H9 (cell line): ENCODE data around the gene SF3A1. TPM values are rescaled to one million over a fixed set of nuclear protein-coding genes. Genes with fewer than 3 reads are reported as not detected.

Source experiments
- DNase-seq: peaks from one replicate; pipeline ENCODE4 v3.0.0-alpha.2; 2017
- H2AFZ ChIP-seq: one replicate; pipeline ENCODE4 v1.6.1; 2013; ENCODE audit warnings: mild to moderate bottlenecking, low read length, control low read depth, moderate library complexity
- H2AK5ac ChIP-seq: 2 replicates; pipeline ENCODE4 v1.6.1; 2013; ENCODE audit warnings: low read length, control low read depth, mixed read lengths; ENCODE audit not compliant: insufficient read length
- H2BK120ac ChIP-seq: one replicate; pipeline ENCODE4 v1.6.1; 2013; ENCODE audit warnings: low read depth, mild to moderate bottlenecking, low read length, control low read depth, inconsistent platforms; ENCODE audit not compliant: poor library complexity, severe bottlenecking
- H2BK12ac ChIP-seq: 2 replicates; pipeline ENCODE4 v1.6.1; 2013; ENCODE audit warnings: low read length, control low read depth, mixed read lengths, low read depth; ENCODE audit not compliant: insufficient read length
- H2BK15ac ChIP-seq: 2 replicates; pipeline ENCODE4 v1.6.1; 2013; ENCODE audit warnings: low read depth, low read length, control low read depth
- H2BK20ac ChIP-seq: one replicate; pipeline ENCODE4 v1.6.1; 2013; ENCODE audit warnings: low read depth, mild to moderate bottlenecking, low read length, control low read depth, inconsistent platforms; ENCODE audit not compliant: poor library complexity, severe bottlenecking
- H2BK5ac ChIP-seq: 2 replicates; pipeline ENCODE4 v1.6.1; 2013; ENCODE audit warnings: low read length, control low read depth, mixed read lengths; ENCODE audit not compliant: insufficient read length
- H3K14ac ChIP-seq: 2 replicates; pipeline ENCODE4 v1.6.1; 2013; ENCODE audit warnings: low read length, control low read depth; ENCODE audit not compliant: insufficient read depth
- H3K18ac ChIP-seq: 2 replicates; pipeline ENCODE4 v1.6.1; 2013; ENCODE audit warnings: low read depth, mild to moderate bottlenecking, mixed read lengths, low read length, control low read depth; ENCODE audit not compliant: insufficient read length
- H3K23ac ChIP-seq: 2 replicates; pipeline ENCODE4 v1.6.1; 2013; ENCODE audit warnings: low read length, control low read depth, mixed read lengths, low read depth; ENCODE audit not compliant: insufficient read length
- H3K23me2 ChIP-seq: 2 replicates; pipeline ENCODE4 v1.6.1; 2013; ENCODE audit warnings: low read depth, mild to moderate bottlenecking, mixed read lengths, low read length, control low read depth; ENCODE audit not compliant: insufficient read length, poor library complexity, severe bottlenecking
- H3K27ac ChIP-seq: 2 replicates; pipeline ENCODE4 v1.5.1; 2013; ENCODE audit warnings: low read length, control low read depth, mixed read lengths, low read depth; ENCODE audit not compliant: insufficient read length
- H3K27me3 ChIP-seq: 2 replicates; pipeline ENCODE4 v1.6.1; 2013; ENCODE audit warnings: low read length, control low read depth, inconsistent platforms; ENCODE audit not compliant: insufficient read depth
- H3K4ac ChIP-seq: 2 replicates; pipeline ENCODE4 v1.6.1; 2013; ENCODE audit warnings: low read depth, mild to moderate bottlenecking, control low read depth, inconsistent platforms, low read length, moderate library complexity
- H3K4me1 ChIP-seq: 2 replicates; pipeline ENCODE4 v1.6.1; 2013; ENCODE audit warnings: low read length, control low read depth, inconsistent platforms; ENCODE audit not compliant: insufficient read depth
- H3K4me2 ChIP-seq: 2 replicates; pipeline ENCODE4 v1.6.1; 2013; ENCODE audit warnings: low read length, control low read depth, mixed read lengths; ENCODE audit not compliant: insufficient read length, insufficient read depth
- H3K56ac ChIP-seq: 2 replicates; pipeline ENCODE4 v1.6.1; 2013; ENCODE audit warnings: low read depth, mild to moderate bottlenecking, mixed read lengths, low read length, control low read depth; ENCODE audit not compliant: insufficient read length
- H3K79me1 ChIP-seq: 2 replicates; pipeline ENCODE4 v1.6.1; 2013; ENCODE audit warnings: low read depth, mild to moderate bottlenecking, moderate library complexity, low read length, control low read depth, inconsistent platforms; ENCODE audit not compliant: insufficient read depth, poor library complexity, severe bottlenecking
- H3K79me2 ChIP-seq: 2 replicates; pipeline ENCODE4 v1.6.1; 2013; ENCODE audit warnings: low read length, control low read depth, inconsistent platforms; ENCODE audit not compliant: insufficient read depth
- H3K9ac ChIP-seq: 2 replicates; pipeline ENCODE4 v1.6.1; 2013; ENCODE audit warnings: low read length, control low read depth, mixed read lengths; ENCODE audit not compliant: insufficient read length; ENCODE audit errors: extremely low read depth
- H3K9me3 ChIP-seq: one replicate; pipeline ENCODE4 v1.6.1; 2013; ENCODE audit warnings: low read depth, low read length, inconsistent platforms; ENCODE audit not compliant: control insufficient read depth
- H3T11ph ChIP-seq: one replicate; pipeline ENCODE4 v1.6.1; 2013; ENCODE audit warnings: mild to moderate bottlenecking, low read length, control low read depth, inconsistent platforms
- H4K20me1 ChIP-seq: one replicate; pipeline ENCODE4 v1.6.1; 2013; ENCODE audit not compliant: control insufficient read depth, insufficient read length, insufficient read depth
- H4K5ac ChIP-seq: 2 replicates; pipeline ENCODE4 v1.6.1; 2013; ENCODE audit warnings: low read depth, mild to moderate bottlenecking, mixed read lengths, low read length, control low read depth; ENCODE audit not compliant: insufficient read length
- H4K8ac ChIP-seq: replicated peaks from 2 replicates; pipeline ENCODE4 v1.6.1; 2013; ENCODE audit warnings: low read length, control low read depth, mixed read lengths, low read depth; ENCODE audit not compliant: insufficient read length
- H4K91ac ChIP-seq: 2 replicates; pipeline ENCODE4 v1.6.1; 2013; ENCODE audit warnings: low read depth, mild to moderate bottlenecking, moderate library complexity, mixed read lengths, low read length, control low read depth; ENCODE audit not compliant: insufficient read length
- H3K27ac Mint-ChIP-seq, 3 experiments: 2 replicates in 2 of 3; 3 replicates in 1 of 3; pipeline ENCODE4 v1.8.0; 2020 to 2021; ENCODE audit warnings: mixed read lengths in 3 of 3, mild to moderate bottlenecking in 1 of 3, moderate library complexity in 1 of 3
- H3K27me3 Mint-ChIP-seq: 2 replicates; pipeline ENCODE4 v1.8.0; 2021; ENCODE audit warnings: low read depth, mild to moderate bottlenecking, moderate library complexity, mixed read lengths
- H3K36me3 Mint-ChIP-seq, 3 experiments: 2 replicates in 2 of 3; 3 replicates in 1 of 3; pipeline ENCODE4 v1.8.0; 2020 to 2021; ENCODE audit warnings: low read depth in 3 of 3, mixed read lengths in 3 of 3; ENCODE audit not compliant: insufficient read depth in 1 of 3
- H3K4me1 Mint-ChIP-seq, 2 experiments: 2 replicates each; pipeline ENCODE4 v1.8.0; 2020; ENCODE audit warnings: mixed read lengths in 2 of 2
- H3K4me3 Mint-ChIP-seq, 2 experiments: 2 replicates in 1 of 2; 3 replicates in 1 of 2; pipeline ENCODE4 v1.8.0; 2020 to 2021; ENCODE audit warnings: mild to moderate bottlenecking in 2 of 2, mixed read lengths in 2 of 2, moderate library complexity in 1 of 2
- H3K9me3 Mint-ChIP-seq, 2 experiments: 2 replicates in 1 of 2; 3 replicates in 1 of 2; pipeline ENCODE4 v1.8.0; 2020; ENCODE audit warnings: mild to moderate bottlenecking in 2 of 2, mixed read lengths in 2 of 2, moderate library complexity in 1 of 2
- CTCF ChIP-seq: fragments of 200-600 bp; sonication (generic); conservative IDR thresholded peaks from 3 replicates; pipeline ENCODE4 v1.8.0; 2021; ENCODE audit warnings: antibody characterized with exemption, mild to moderate bottlenecking
- WGBS: extraction: QIAGEN DNeasy Blood & Tissue Kit; methylation state at CpG from one replicate; pipeline ENCODE4 v1.1.7; 2013; ENCODE audit warnings: missing lambda C conversion rate, low lambda C conversion rate, mixed read lengths; ENCODE audit not compliant: insufficient read length; ENCODE audit errors: extremely low coverage; 5-methylcytosine and 5-hydroxymethylcytosine counted together
- total RNA-seq: library from RNA; stranded (reverse); gene quantifications from 2 replicates; pipeline ENCODE4 v1.2.1, GENCODE V29; 2021

SF3A1 gene
- total RNA-seq, 1 experiment from 2014 or later: 225 TPM

- peaks cover 0 to 1% of the 10 kb centered on the region in 2 experiments; a peak in 1 of 5 replicates for H3K9me3 Mint-ChIP-seq
- peaks cover 0 to 6% (median 0%) of the 10 kb centered on the region in 3 experiments; a peak in 1 of 7 replicates for H3K36me3 Mint-ChIP-seq
- Histone ChIP-seq H3K14ac (no peak overlapping the region), H2AK5ac (no peak overlapping the region), H3K79me1 (no peaks in the 10 kb centered on the region), H4K5ac (no peak overlapping the region), H3K4me2 (no peak overlapping the region), H2BK12ac (no peak overlapping the region), H4K91ac (no peak overlapping the region), H3K27me3 (no peaks in the 10 kb centered on the region), H3T11ph (no peak overlapping the region), H3K4me1 (no peaks in the 10 kb centered on the region), H4K8ac (no peak overlapping the region), H2BK120ac (no peak overlapping the region), H2AFZ (no peak overlapping the region), H4K20me1 (no peaks in the 10 kb centered on the region), H2BK5ac (no peak overlapping the region), H3K79me2 (no peaks in the 10 kb centered on the region), H3K27ac (no peak overlapping the region), H2BK15ac (no peak overlapping the region), H3K23ac (no peak overlapping the region), H2BK20ac (no peak overlapping the region), H3K9ac (no peak overlapping the region), H3K18ac (no peak overlapping the region), H3K56ac (no peak overlapping the region), H3K4ac (no peak overlapping the region), H3K9me3 (no peaks in the 10 kb centered on the region), H3K23me2 (no peaks in the 10 kb centered on the region)
- DNase-seq: no peak
- no peaks in the 10 kb centered on the region; the same call in 1 of the 2 replicates for H3K27me3 Mint-ChIP-seq
- H3K4me1 Mint-ChIP-seq: peaks cover 4 to 8% of the 10 kb centered on the region in 2 experiments; a peak in 3 of 4 replicates
- peak overlapping the region; percentile 46 to 75 (median 73); a peak in 4 of 7 replicates for H3K27ac Mint-ChIP-seq
- no peak for TF ChIP-seq CTCF
- WGBS: no CpG with 5 or more reads among the region's 5 CpGs
- no peak overlapping the region for H3K4me3 Mint-ChIP-seq
Observed at GRCh38 chr22:30302810-30303138, 53.9 kb downstream of the SF3A1 start.
